Measurements from ENCODE around the gene C15orf40.
"Not testable (repeated sequence)": the region's sequence is repeated elsewhere in the genome, so short reads cannot be mapped to it uniquely, and the experiment has no call there.

Gene C15orf40

GRCh38 chr15:83011271-83012075 lies at the start of gene C15orf40:
C15orf40 (minus strand) TSS chr15:83011639; CDS start chr15:83011607, 32 bp downstream.
- DNase-seq = peak; percentile 82 to 97 (median 96)

- DNase-seq = no peak
These were observed 46.4 kb upstream of the C15orf40 start for GRCh38 chr15:83057696-83058376.

GRCh38 chr15:83057002-83057401 lies 45.6 kb upstream of the C15orf40 start:
- no peak for DNase-seq

- DNase-seq = no peak
These were observed 41.7 kb upstream of the C15orf40 start for GRCh38 chr15:83053151-83053550.

GRCh38 chr15:83046558-83047127 lies 35.2 kb upstream of the C15orf40 start:
- no peak for DNase-seq

- DNase-seq = no peak
These were observed 32.7 kb upstream of the C15orf40 start for GRCh38 chr15:83044156-83044555.

GRCh38 chr15:83039206-83039605 lies 27.8 kb upstream of the C15orf40 start:
- no peak for DNase-seq

- DNase-seq = no peak
These were observed 24.8 kb upstream of the C15orf40 start for GRCh38 chr15:83036253-83036652.

- not testable (repeated sequence) for DNase-seq
These were observed 19.8 kb upstream of the C15orf40 start for GRCh38 chr15:83031234-83031633.

- no peak for DNase-seq
These were observed 18.6 kb upstream of the C15orf40 start for GRCh38 chr15:83030021-83030420.

- DNase-seq = no peak
These were observed 7.0 kb upstream of the C15orf40 start for GRCh38 chr15:83018436-83018835.

GRCh38 chr15:83016906-83017305 lies 5.5 kb upstream of the C15orf40 start:
- no peak for DNase-seq

GRCh38 chr15:83015361-83015760 lies 3.9 kb upstream of the C15orf40 start:
- DNase-seq = no peak

GRCh38 chr15:83014205-83014653 lies 2.8 kb upstream of the C15orf40 start:
- peak in 1 of 3 experiments; percentile 28 for DNase-seq

- peak in 1 of 3 experiments; percentile 35 for DNase-seq
These were observed 1.2 kb upstream of the C15orf40 start for GRCh38 chr15:83012636-83013035.

- no peak for DNase-seq
These were observed 612 bp upstream of the C15orf40 start for GRCh38 chr15:83012076-83012426.

GRCh38 chr15:83010709-83011270 lies 649 bp downstream of the C15orf40 start:
- peak; percentile 41 to 82 (median 81) for DNase-seq

- DNase-seq = not testable (repeated sequence)
These were observed 10.8 kb downstream of the C15orf40 start for GRCh38 chr15:83000672-83001031.

- peak; percentile 25 to 68 (median 29) for DNase-seq
These were observed 11.4 kb downstream of the C15orf40 start for GRCh38 chr15:82999905-83000671.

- no peak for DNase-seq
These were observed 12.0 kb downstream of the C15orf40 start for GRCh38 chr15:82999426-82999825.

- DNase-seq = no peak
These were observed 15.5 kb downstream of the C15orf40 start for GRCh38 chr15:82995938-82996337.

- no peak for DNase-seq
These were observed 16.4 kb downstream of the C15orf40 start for GRCh38 chr15:82995076-82995475.

- DNase-seq = no peak
These were observed 18.3 kb downstream of the C15orf40 start for GRCh38 chr15:82993144-82993543.
